ENCODE data around the gene SERPINH1.

DNA sequence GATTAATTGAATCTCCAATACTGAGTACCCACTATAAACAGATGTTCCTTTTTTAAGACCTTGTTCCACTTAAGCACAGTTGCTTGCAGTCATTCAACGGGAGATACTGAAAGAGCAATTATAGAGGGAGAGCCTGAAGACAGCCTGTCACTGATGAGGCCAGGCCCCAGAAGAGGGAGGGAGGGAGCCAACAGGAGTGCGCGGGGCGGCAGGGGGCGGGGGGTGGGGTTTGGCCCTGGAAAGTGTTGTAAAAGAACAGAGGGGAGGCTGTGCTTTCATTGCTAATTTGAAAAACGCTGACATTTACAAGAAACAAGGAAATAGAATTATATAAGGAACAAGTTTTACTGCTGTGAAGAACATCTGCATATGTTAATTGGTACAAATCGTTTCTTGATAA is 53.7 kb downstream of the SERPINH1 start:
- TF ChIP-seq CTCF (IDR thresholded peaks at IDR 0.05; ENCODE audit: insufficient read depth, low read length) = no peak
- no peak for TF ChIP-seq POLR2AphosphoS5 (IDR thresholded peaks at IDR 0.05; ENCODE audit: low read depth)
- TF ChIP-seq GABPA (IDR thresholded peaks at IDR 0.05; ENCODE audit: low read depth) = no peak
- no peak for TF ChIP-seq SPI1 (IDR thresholded peaks at IDR 0.05; ENCODE audit: borderline replicate concordance, low read depth)
- TF ChIP-seq, protein P1, sequence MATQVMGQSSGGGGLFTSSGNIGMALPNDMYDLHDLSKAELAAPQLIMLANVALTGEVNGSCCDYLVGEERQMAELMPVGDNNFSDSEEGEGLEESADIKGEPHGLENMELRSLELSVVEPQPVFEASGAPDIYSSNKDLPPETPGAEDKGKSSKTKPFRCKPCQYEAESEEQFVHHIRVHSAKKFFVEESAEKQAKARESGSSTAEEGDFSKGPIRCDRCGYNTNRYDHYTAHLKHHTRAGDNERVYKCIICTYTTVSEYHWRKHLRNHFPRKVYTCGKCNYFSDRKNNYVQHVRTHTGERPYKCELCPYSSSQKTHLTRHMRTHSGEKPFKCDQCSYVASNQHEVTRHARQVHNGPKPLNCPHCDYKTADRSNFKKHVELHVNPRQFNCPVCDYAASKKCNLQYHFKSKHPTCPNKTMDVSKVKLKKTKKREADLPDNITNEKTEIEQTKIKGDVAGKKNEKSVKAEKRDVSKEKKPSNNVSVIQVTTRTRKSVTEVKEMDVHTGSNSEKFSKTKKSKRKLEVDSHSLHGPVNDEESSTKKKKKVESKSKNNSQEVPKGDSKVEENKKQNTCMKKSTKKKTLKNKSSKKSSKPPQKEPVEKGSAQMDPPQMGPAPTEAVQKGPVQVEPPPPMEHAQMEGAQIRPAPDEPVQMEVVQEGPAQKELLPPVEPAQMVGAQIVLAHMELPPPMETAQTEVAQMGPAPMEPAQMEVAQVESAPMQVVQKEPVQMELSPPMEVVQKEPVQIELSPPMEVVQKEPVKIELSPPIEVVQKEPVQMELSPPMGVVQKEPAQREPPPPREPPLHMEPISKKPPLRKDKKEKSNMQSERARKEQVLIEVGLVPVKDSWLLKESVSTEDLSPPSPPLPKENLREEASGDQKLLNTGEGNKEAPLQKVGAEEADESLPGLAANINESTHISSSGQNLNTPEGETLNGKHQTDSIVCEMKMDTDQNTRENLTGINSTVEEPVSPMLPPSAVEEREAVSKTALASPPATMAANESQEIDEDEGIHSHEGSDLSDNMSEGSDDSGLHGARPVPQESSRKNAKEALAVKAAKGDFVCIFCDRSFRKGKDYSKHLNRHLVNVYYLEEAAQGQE (IDR thresholded peaks at IDR 0.05; ENCODE audit: insufficient replicate concordance, low read depth) = no peak

All from HL-60 (cell line).